PC-9 (cell line): ENCODE measurements around the gene CALU. TPM values are rescaled to one million over a fixed set of nuclear protein-coding genes. Genes with fewer than 3 reads are reported as not detected.
A peak's percentile ranks its signal among the peaks of the same experiment; 100 is the strongest.

ENCODE experiments used
- BruUV-seq: library from RNA; stranded (reverse); fragments of 400-500 nt; replicated peaks from 2 replicates; lab custom pipeline; 2021; lab: Mats Ljungman, UMichigan
- CTCF ChIA-PET: fragments of 300-600 bp; sonication (Branson Sonifier 250); formaldehyde crosslinking; loops from one replicate; lab custom pipeline; 2022; ENCODE audit warnings: antibody characterized with exemption; lab: Charles Lee
- POLR2A ChIA-PET: fragments of 300-600 bp; sonication (Branson Sonifier 250); formaldehyde crosslinking; loops from one replicate; lab custom pipeline; 2022; ENCODE audit warnings: antibody characterized with exemption; ENCODE audit not compliant: unreplicated experiment; lab: Charles Lee
- DNase-seq, 2 experiments: peaks; one replicate each; pipeline versions ENCODE4 v3.0.0 to v3.0.0-alpha.2; 2015 to 2022; ENCODE audit warnings: mixed read lengths in 1 of 2
- H2AFZ ChIP-seq: fragments of 200-600 bp; sonication (generic); 2 replicates; pipeline ENCODE4 v1.8.1; 2017; ENCODE audit warnings: antibody characterized with exemption
- H3F3A ChIP-seq: fragments of 200-600 bp; sonication (generic); 2 replicates; pipeline ENCODE4 v1.8.1; 2017; ENCODE audit warnings: antibody characterized with exemption, mild to moderate bottlenecking, low read depth; ENCODE audit not compliant: insufficient read depth
- H3K27ac ChIP-seq: fragments of 200-600 bp; sonication (generic); 2 replicates; pipeline ENCODE4 v1.6.1; 2016; ENCODE audit warnings: mixed run types
- H3K27me3 ChIP-seq: fragments of 200-600 bp; sonication (generic); 2 replicates; pipeline ENCODE4 v1.6.1; 2016; ENCODE audit warnings: low read depth, mixed run types; ENCODE audit not compliant: insufficient read depth
- H3K36me3 ChIP-seq: fragments of 200-600 bp; sonication (generic); 2 replicates; pipeline ENCODE4 v1.6.1; 2016; ENCODE audit warnings: low read depth, mixed run types
- H3K4me1 ChIP-seq: fragments of 200-600 bp; sonication (generic); replicated peaks from 2 replicates; pipeline ENCODE4 v1.6.1; 2016; ENCODE audit warnings: mixed run types; ENCODE audit not compliant: insufficient read depth
- H3K4me2 ChIP-seq: fragments of 200-600 bp; sonication (generic); 2 replicates; pipeline ENCODE4 v1.6.1; 2017; ENCODE audit warnings: mixed run types
- H3K4me3 ChIP-seq: fragments of 200-600 bp; sonication (generic); 2 replicates; pipeline ENCODE4 v1.6.1; 2016; ENCODE audit warnings: mixed run types
- H3K79me2 ChIP-seq: fragments of 200-600 bp; sonication (generic); 2 replicates; pipeline ENCODE4 v1.6.1; 2017; ENCODE audit warnings: low read depth, mixed run types
- H3K9me2 ChIP-seq: fragments of 200-600 bp; sonication (generic); 2 replicates; pipeline ENCODE4 v1.8.1; 2017; ENCODE audit warnings: mild to moderate bottlenecking; ENCODE audit not compliant: insufficient read depth
- H3K9me3 ChIP-seq: fragments of 200-600 bp; sonication (generic); 2 replicates; pipeline ENCODE4 v1.8.1; 2016; ENCODE audit warnings: low read depth; ENCODE audit not compliant: insufficient read depth
- H4K20me1 ChIP-seq: fragments of 200-600 bp; sonication (generic); 2 replicates; pipeline ENCODE4 v1.8.1; 2017; ENCODE audit not compliant: insufficient read depth
- CTCF ChIP-seq: fragments of 200-600 bp; sonication (generic); conservative IDR thresholded peaks from 2 replicates; pipeline ENCODE4 v1.6.1; 2017; ENCODE audit warnings: mixed run types, antibody characterized with exemption, mild to moderate bottlenecking, moderate library complexity
- EZH2 ChIP-seq: fragments of 200-600 bp; sonication (generic); IDR thresholded peaks from 2 replicates; pipeline ENCODE4 v1.8.0; 2017; ENCODE audit warnings: antibody characterized with exemption, low read depth
- intact Hi-C: fragments of 100-400 bp; cut with micrococcal nuclease; formaldehyde crosslinking; loops from one replicate; pipeline ENCODE4 v1.10.0; 2022; ENCODE audit not compliant: unreplicated experiment
- total RNA-seq: library from RNA; stranded (reverse); gene quantifications from 2 replicates; pipeline ENCODE4 v1.2.3, GENCODE V29; 2021

CALU gene
- total RNA-seq, 1 experiment from 2014 or later, result 152 TPM

GRCh38 chr7:128693373-128694015, 45.7 kb upstream of the CALU start:
- CTCF ChIA-PET, result no interaction called here
- POLR2A ChIA-PET, result no interaction called here

GRCh38 chr7:128694738-128695137, 44.4 kb upstream of the CALU start:
- H3K4me1 ChIP-seq, result no peaks in the 10 kb centered on the region
- H3K4me2 ChIP-seq, result no peak overlapping the region
- H3K27me3 ChIP-seq, result no peaks in the 10 kb centered on the region
- no peaks in the 10 kb centered on the region for H4K20me1 ChIP-seq
- CTCF ChIA-PET, result no interaction called here
- no peaks in the 10 kb centered on the region for H3K79me2 ChIP-seq
- H3K27ac ChIP-seq, result no peak overlapping the region
- H3K9me3 ChIP-seq, result no peaks in the 10 kb centered on the region
- no peaks in the 10 kb centered on the region for H3F3A ChIP-seq
- H3K4me3 ChIP-seq, result no peak overlapping the region
- no peak overlapping the region for H2AFZ ChIP-seq
- BruUV-seq, result no TSS peak
- POLR2A ChIA-PET, result no interaction called here
- intact Hi-C loops, result loop anchor here (5.0 kb wide), 1 partner anchor 32 kb away; no protein-coding TSS in a partner anchor
- no peaks in the 10 kb centered on the region for H3K36me3 ChIP-seq
- H3K9me2 ChIP-seq, result no peaks in the 10 kb centered on the region
- TF ChIP-seq CTCF (no peak), EZH2 (no peak)
- DNase-seq, result no peak

More at GRCh38 chr7:128693373-128694015, 45.7 kb upstream of the CALU start:
- no peaks in the 10 kb centered on the region for H3K27me3 ChIP-seq
- no peaks in the 10 kb centered on the region for H4K20me1 ChIP-seq
- no peaks in the 10 kb centered on the region for H3K9me3 ChIP-seq
- BruUV-seq, result no TSS peak
- DNase-seq, result no peak
- H2AFZ ChIP-seq, result no peak overlapping the region
- H3K4me1 ChIP-seq, result no peaks in the 10 kb centered on the region
- no peaks in the 10 kb centered on the region for H3K9me2 ChIP-seq
- no peak overlapping the region for H3K27ac ChIP-seq
- no peak overlapping the region for H3K4me3 ChIP-seq
- intact Hi-C loops, result no loop called here
- H3K36me3 ChIP-seq, result no peaks in the 10 kb centered on the region
- no peaks in the 10 kb centered on the region for H3F3A ChIP-seq
- H3K79me2 ChIP-seq, result no peaks in the 10 kb centered on the region
- no peak for TF ChIP-seq CTCF
- no peak for TF ChIP-seq EZH2
- no peak overlapping the region for H3K4me2 ChIP-seq

DNA sequence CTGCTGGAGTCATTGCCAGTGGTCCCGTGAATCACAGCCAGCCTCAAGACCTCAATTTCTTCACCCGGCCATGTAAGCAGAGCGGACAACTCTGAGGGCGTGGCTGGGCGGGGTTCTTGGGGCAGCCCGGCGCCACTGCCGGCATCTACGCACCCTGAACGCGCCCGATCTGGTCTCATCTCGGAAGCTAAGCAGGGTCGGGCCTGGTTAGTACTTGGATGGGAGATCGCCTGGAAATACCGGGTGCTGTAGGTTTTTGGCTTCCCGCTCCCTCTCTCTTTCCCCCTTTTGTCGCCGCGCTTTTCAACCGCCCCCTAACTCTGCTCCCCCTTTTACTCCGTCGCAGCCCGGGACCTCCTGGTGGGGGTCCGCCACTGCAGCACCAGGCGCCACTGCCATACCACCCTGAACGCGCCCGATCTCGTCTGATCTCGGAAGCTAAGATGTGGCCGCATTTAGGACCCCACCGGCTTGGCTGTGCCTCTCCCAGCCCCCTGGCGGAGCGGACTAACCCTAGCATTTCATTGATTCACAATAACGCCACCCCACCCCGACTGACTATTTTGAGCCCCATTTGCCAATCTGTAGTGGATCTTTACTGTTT, 41.8 kb upstream of the CALU start:
- peak in 1 of 2 experiments; percentile 59 for DNase-seq
- Histone ChIP-seq H3K27ac (no peak overlapping the region), H3K4me3 (no peak overlapping the region), H3K79me2 (no peaks in the 10 kb centered on the region), H3F3A (no peaks in the 10 kb centered on the region; the same call in 1 of the 2 replicates), H3K9me3 (peaks cover 9% of the 10 kb centered on the region), H3K9me2 (no peaks in the 10 kb centered on the region), H3K4me1 (peaks cover 10% of the 10 kb centered on the region), H4K20me1 (no peaks in the 10 kb centered on the region), H3K27me3 (no peaks in the 10 kb centered on the region), H2AFZ (no peak overlapping the region), H3K4me2 (no peak overlapping the region), H3K36me3 (no peaks in the 10 kb centered on the region)
- intact Hi-C loops, result loop anchor here (5.0 kb wide), 1 partner anchor 35 kb away; no protein-coding TSS in a partner anchor
- ChIA-PET POLR2A (no interaction called here), CTCF (no interaction called here)
- TF ChIP-seq EZH2 (no peak), CTCF (no peak)
- no TSS peak for BruUV-seq
